Upper lobe of left lung (tissue), 4 donors: ENCODE data around the gene OPN1LW.

ENCODE experiments used
- EP300 ChIP-seq, 4 donors: sonication (generic); formaldehyde crosslinking; IDR thresholded peaks; one replicate each; pipeline ENCODE4 v1.5.1; 2017; ENCODE audit warnings: antibody characterized with exemption in 4 of 4, control low read depth in 2 of 4
- POLR2AphosphoS5 ChIP-seq, 2 donors: sonication (generic); formaldehyde crosslinking; IDR thresholded peaks; one replicate each; pipeline ENCODE4 v1.5.1; 2017; ENCODE audit warnings: antibody characterized with exemption in 2 of 2

GRCh38 chrX:154096140-154097002 lies 47.7 kb upstream of the OPN1LW start:
- TF ChIP-seq EP300 (IDR thresholded peaks at IDR 0.05) (no peak), POLR2AphosphoS5 (IDR thresholded peaks at IDR 0.05) (no peak)
